Activated naive CD8-positive, alpha-beta T cell treated with anti-CD3 and anti-CD28 coated beads, Interleukin-2, amount 10 ng/mL, durations not matched to agents 7 days and 5 days (primary cell): ENCODE data around the gene DCTPP1. TPM values are rescaled to one million over a fixed set of nuclear protein-coding genes. Genes with fewer than 3 reads are reported as not detected.

ENCODE experiments used
- ATAC-seq: fragments of 150-1000 bp; cut with Tn5 transposase; one replicate; pipeline ENCODE4 v1.10.0; 2021; ENCODE audit warnings: low read depth, moderate library complexity
- POLR2A ChIA-PET: fragments of 350-600 bp; sonication (Branson Sonifier 250); formaldehyde crosslinking; loops from one replicate; lab custom pipeline; 2021; ENCODE audit warnings: antibody characterized with exemption; lab: Charles Lee
- DNase-seq: peaks from one replicate; pipeline ENCODE4 v3.0.0; 2021
- H3K27ac Mint-ChIP-seq: one replicate; pipeline ENCODE4 v1.8.0; 2022; ENCODE audit warnings: mild to moderate bottlenecking, mixed read lengths
- H3K27me3 Mint-ChIP-seq: one replicate; pipeline ENCODE4 v1.8.0; 2022; ENCODE audit warnings: mild to moderate bottlenecking, moderate library complexity, mixed read lengths
- H3K36me3 Mint-ChIP-seq: one replicate; pipeline ENCODE4 v1.8.0; 2021; ENCODE audit warnings: mild to moderate bottlenecking, mixed read lengths
- H3K4me1 Mint-ChIP-seq: one replicate; pipeline ENCODE4 v1.8.0; 2021; ENCODE audit warnings: mixed read lengths
- H3K4me3 Mint-ChIP-seq: one replicate; pipeline ENCODE4 v1.8.0; 2022; ENCODE audit warnings: mild to moderate bottlenecking, moderate library complexity, mixed read lengths
- H3K9me3 Mint-ChIP-seq: one replicate; pipeline ENCODE4 v1.8.0; 2021; ENCODE audit warnings: mixed read lengths
- total RNA-seq, 2 experiments: library from RNA; stranded (reverse); gene quantifications; one replicate each; pipeline ENCODE4 v1.2.3, GENCODE V29; 2021

DCTPP1 gene
- total RNA-seq, 2 experiments from 2014 or later: 52.2 to 52.8 TPM

GRCh38 chr16:30444231-30445148, 14.7 kb upstream of the DCTPP1 start:
- Mint-ChIP-seq H3K9me3 (no peaks in the 10 kb centered on the region), H3K4me1 (peaks cover 36% of the 10 kb centered on the region), H3K4me3 (peak overlapping the region; percentile 88), H3K27me3 (no peaks in the 10 kb centered on the region), H3K27ac (peak overlapping the region; percentile 69), H3K36me3 (peaks cover 26% of the 10 kb centered on the region)
- DNase-seq: no peak
- ATAC-seq: no peak
- POLR2A ChIA-PET: interaction anchor here (0.7 to 5.3 kb wide), 12 partner anchors 13 to 380 kb away, joined by 3 to 30 read pairs (median 4); partner anchors contain the start of genes ALDOA, DCTPP1, ITGAL and ZNF688

- Mint-ChIP-seq H3K27ac (no peak overlapping the region), H3K27me3 (no peaks in the 10 kb centered on the region), H3K9me3 (no peaks in the 10 kb centered on the region), H3K4me1 (peaks cover 36% of the 10 kb centered on the region), H3K4me3 (peak overlapping the region; percentile 88), H3K36me3 (peaks cover 26% of the 10 kb centered on the region)
- no peak for DNase-seq
- POLR2A ChIA-PET: interaction anchor here (4.2 kb wide), 1 partner anchor 29 kb away, joined by 27 read pairs; the partner anchor contains the start of gene ITGAL
- ATAC-seq: no peak
Observed at GRCh38 chr16:30443631-30444030, 13.8 kb upstream of the DCTPP1 start.

GRCh38 chr16:30439720-30440348, 10.0 kb upstream of the DCTPP1 start:
- no peak overlapping the region for H3K4me3 Mint-ChIP-seq
- no peaks in the 10 kb centered on the region for H3K9me3 Mint-ChIP-seq
- H3K4me1 Mint-ChIP-seq: peaks cover 24% of the 10 kb centered on the region
- ATAC-seq: no peak
- H3K36me3 Mint-ChIP-seq: peaks cover 21% of the 10 kb centered on the region
- H3K27ac Mint-ChIP-seq: no peak overlapping the region
- no peaks in the 10 kb centered on the region for H3K27me3 Mint-ChIP-seq
- DNase-seq: no peak
- POLR2A ChIA-PET: no interaction called here

- peaks cover 22% of the 10 kb centered on the region for H3K4me1 Mint-ChIP-seq
- no peak for DNase-seq
- POLR2A ChIA-PET: interaction anchor here (0.6 to 0.7 kb wide), 2 partner anchors 41 to 321 kb away, joined by 3 read pairs; no protein-coding TSS in a partner anchor
- no peaks in the 10 kb centered on the region for H3K27me3 Mint-ChIP-seq
- H3K27ac Mint-ChIP-seq: no peak overlapping the region
- H3K9me3 Mint-ChIP-seq: no peaks in the 10 kb centered on the region
- no peak overlapping the region for H3K4me3 Mint-ChIP-seq
- H3K36me3 Mint-ChIP-seq: peaks cover 13% of the 10 kb centered on the region
- no peak for ATAC-seq
Observed at GRCh38 chr16:30438835-30439234, 9.0 kb upstream of the DCTPP1 start.

- Mint-ChIP-seq H3K4me3 (no peak overlapping the region), H3K4me1 (peaks cover 15% of the 10 kb centered on the region), H3K9me3 (no peaks in the 10 kb centered on the region), H3K27ac (no peak overlapping the region), H3K36me3 (peaks cover 4% of the 10 kb centered on the region), H3K27me3 (no peaks in the 10 kb centered on the region)
- POLR2A ChIA-PET: no interaction called here
- DNase-seq (no peak), ATAC-seq (no peak)
Observed at GRCh38 chr16:30437511-30438046, 7.7 kb upstream of the DCTPP1 start.

- H3K4me3 Mint-ChIP-seq: no peak overlapping the region
- no peaks in the 10 kb centered on the region for H3K36me3 Mint-ChIP-seq
- peak overlapping the region; percentile 1 for H3K27ac Mint-ChIP-seq
- ATAC-seq (no peak), DNase-seq (no peak)
- no peaks in the 10 kb centered on the region for H3K9me3 Mint-ChIP-seq
- peaks cover 14% of the 10 kb centered on the region for H3K4me1 Mint-ChIP-seq
- POLR2A ChIA-PET: interaction anchor here (0.6 kb wide), 1 partner anchor 102 kb away, joined by 3 read pairs; no protein-coding TSS in a partner anchor
- H3K27me3 Mint-ChIP-seq: no peaks in the 10 kb centered on the region
Observed at GRCh38 chr16:30434852-30435251, 5.0 kb upstream of the DCTPP1 start.

GRCh38 chr16:30430428-30430970, 669 bp upstream of the DCTPP1 start:
- Mint-ChIP-seq H3K4me3 (no peak overlapping the region), H3K9me3 (no peaks in the 10 kb centered on the region), H3K36me3 (peaks cover 9% of the 10 kb centered on the region), H3K27me3 (no peaks in the 10 kb centered on the region), H3K27ac (no peak overlapping the region), H3K4me1 (peaks cover 28% of the 10 kb centered on the region)
- POLR2A ChIA-PET: interaction anchor here (0.6 to 2.1 kb wide), 27 partner anchors 12 to 247 kb away, joined by 3 to 32 read pairs (median 5); partner anchors contain the start of genes CORO1A, FBRS, ITGAL and PRR14
- ATAC-seq (peak; percentile 14), DNase-seq (no peak)

GRCh38 chr16:30429418-30429677, 482 bp downstream of the DCTPP1 start:
- POLR2A ChIA-PET: interaction anchor here (0.6 to 2.1 kb wide), 32 partner anchors 10 to 747 kb away, joined by 3 to 32 read pairs (median 5); partner anchors contain the start of genes CORO1A, FBRS, ITGAL and PRR14
- DNase-seq (no peak), ATAC-seq (no peak)
- H3K27ac Mint-ChIP-seq: no peak overlapping the region
- no peak overlapping the region for H3K4me3 Mint-ChIP-seq
- no peaks in the 10 kb centered on the region for H3K9me3 Mint-ChIP-seq
- H3K27me3 Mint-ChIP-seq: no peaks in the 10 kb centered on the region
- H3K4me1 Mint-ChIP-seq: peaks cover 22% of the 10 kb centered on the region
- peaks cover 13% of the 10 kb centered on the region for H3K36me3 Mint-ChIP-seq

- POLR2A ChIA-PET: no interaction called here
- Mint-ChIP-seq H3K27me3 (no peaks in the 10 kb centered on the region), H3K27ac (peak overlapping the region; percentile 6), H3K4me3 (no peak overlapping the region), H3K4me1 (peaks cover 17% of the 10 kb centered on the region), H3K36me3 (peaks cover 15% of the 10 kb centered on the region), H3K9me3 (no peaks in the 10 kb centered on the region)
- DNase-seq (no peak), ATAC-seq (no peak)
Observed at GRCh38 chr16:30428055-30428454, 1.8 kb downstream of the DCTPP1 start.

- ATAC-seq (no peak), DNase-seq (no peak)
- Mint-ChIP-seq H3K9me3 (no peaks in the 10 kb centered on the region), H3K27me3 (no peaks in the 10 kb centered on the region), H3K27ac (no peak overlapping the region), H3K36me3 (peaks cover 30% of the 10 kb centered on the region), H3K4me3 (no peak overlapping the region), H3K4me1 (peaks cover 23% of the 10 kb centered on the region)
- POLR2A ChIA-PET: interaction anchor here (0.5 to 0.9 kb wide), 2 partner anchors 65 to 151 kb away, joined by 3 read pairs; no protein-coding TSS in a partner anchor
Observed at GRCh38 chr16:30421010-30421409, 8.8 kb downstream of the DCTPP1 start.

- POLR2A ChIA-PET: interaction anchor here (0.7 to 3.6 kb wide), 25 partner anchors 9 to 353 kb away, joined by 3 to 32 read pairs (median 5); partner anchors contain the start of genes ALDOA, DCTPP1, ITGAL and PRR14
- Mint-ChIP-seq H3K9me3 (no peaks in the 10 kb centered on the region), H3K36me3 (peaks cover 27% of the 10 kb centered on the region), H3K27ac (peak overlapping the region; percentile 65), H3K4me1 (peaks cover 20% of the 10 kb centered on the region), H3K4me3 (peak overlapping the region; percentile 42), H3K27me3 (no peaks in the 10 kb centered on the region)
- no peak for ATAC-seq
- no peak for DNase-seq
Observed at GRCh38 chr16:30418350-30419181, 11.3 kb downstream of the DCTPP1 start.
